Kidney tubule cell (primary cell): ENCODE results near the gene AMY1C.
"Not testable (repeated sequence)": the region's sequence is repeated elsewhere in the genome, so short reads cannot be mapped to it uniquely, and the experiment has no call there.

Experiments
- DNase-seq: peaks from one replicate; pipeline ENCODE4 v3.0.0-alpha.2; 2018; ENCODE audit warnings: low spot score

The AMY1C gene

DNA sequence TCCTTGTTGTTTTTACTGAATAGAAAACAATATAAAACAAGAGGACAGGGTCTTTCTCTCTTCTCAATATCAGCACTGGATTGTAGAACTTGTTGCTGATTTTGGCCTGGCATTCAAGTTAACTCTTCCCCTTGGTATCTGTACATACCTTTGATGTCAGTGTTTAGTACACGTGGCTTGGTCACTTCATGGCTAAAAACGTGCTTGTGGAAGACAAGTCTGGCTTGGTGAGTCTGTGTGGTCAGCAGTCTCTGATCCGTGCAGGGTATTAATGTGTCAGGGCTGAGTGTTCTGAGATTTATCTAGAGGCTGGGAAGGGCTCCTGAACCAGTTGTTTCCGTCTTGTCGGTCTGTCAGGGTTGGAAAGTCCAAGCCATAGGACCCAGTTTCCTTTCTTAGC lies at the start of gene AMY1C:
AMY1C (plus strand) TSS at position 301 of the 400 bp plus-strand sequence. CDS start 572 bp downstream, outside the sequence.
- not testable (repeated sequence) for DNase-seq

DNA sequence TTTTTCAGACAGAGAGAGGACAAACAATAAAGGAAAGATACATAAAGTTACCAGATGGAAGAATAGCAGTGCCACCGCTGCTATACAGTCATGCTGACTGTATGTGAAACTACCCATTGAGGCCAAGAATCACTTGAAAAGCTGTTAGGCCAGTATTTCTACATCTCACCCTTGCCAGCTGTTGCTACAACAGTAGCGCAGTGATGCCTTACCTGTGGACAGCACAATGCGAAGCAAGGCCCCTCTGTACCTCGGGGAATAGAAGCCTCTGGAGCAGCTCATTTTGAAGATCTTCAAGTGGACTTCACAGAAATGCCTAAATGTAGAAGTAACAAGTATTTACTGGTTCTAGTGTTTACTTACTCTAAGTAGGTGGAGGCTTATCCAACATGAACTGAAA lies 49.0 kb upstream of the AMY1C start:
- not testable (repeated sequence) for DNase-seq

DNA sequence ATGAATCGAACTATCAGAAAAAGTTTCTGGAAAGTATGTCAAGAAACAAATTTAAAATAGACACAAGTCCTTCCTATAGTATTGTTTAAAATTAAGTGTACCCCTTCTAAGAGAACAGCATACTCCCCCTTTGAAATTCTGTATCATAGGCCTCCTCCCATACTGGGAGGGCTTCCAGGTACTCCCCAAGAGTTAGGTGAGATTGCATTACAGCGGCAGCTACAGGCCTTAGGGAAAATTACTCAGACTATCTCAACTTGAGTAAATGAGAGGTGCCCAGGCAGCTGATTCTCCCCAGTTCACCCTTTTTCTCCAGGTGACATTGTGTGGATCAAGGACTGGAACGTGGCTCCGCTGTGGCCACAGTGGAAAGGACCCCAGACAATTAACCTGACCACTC lies 48.4 kb upstream of the AMY1C start:
- not testable (repeated sequence) for DNase-seq

DNA sequence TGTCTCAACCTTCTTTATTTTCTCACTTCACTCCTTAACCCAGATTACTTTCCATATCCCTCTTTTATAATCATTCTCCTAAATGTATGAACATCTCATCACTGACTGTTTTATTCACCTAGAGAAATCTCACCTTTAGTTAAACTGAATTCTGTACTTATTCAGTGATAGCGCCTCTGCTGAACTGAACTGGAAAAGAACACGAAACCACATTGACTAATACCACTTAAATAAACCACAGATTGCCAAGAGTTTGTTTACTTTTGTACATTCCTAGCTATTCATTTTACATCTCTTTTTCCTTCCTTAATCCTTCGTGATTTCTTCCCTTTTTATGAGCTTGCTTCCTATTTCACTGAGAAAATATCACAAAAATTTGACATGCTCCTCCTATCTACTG lies 42.0 kb upstream of the AMY1C start:
- DNase-seq = not testable (repeated sequence)

DNA sequence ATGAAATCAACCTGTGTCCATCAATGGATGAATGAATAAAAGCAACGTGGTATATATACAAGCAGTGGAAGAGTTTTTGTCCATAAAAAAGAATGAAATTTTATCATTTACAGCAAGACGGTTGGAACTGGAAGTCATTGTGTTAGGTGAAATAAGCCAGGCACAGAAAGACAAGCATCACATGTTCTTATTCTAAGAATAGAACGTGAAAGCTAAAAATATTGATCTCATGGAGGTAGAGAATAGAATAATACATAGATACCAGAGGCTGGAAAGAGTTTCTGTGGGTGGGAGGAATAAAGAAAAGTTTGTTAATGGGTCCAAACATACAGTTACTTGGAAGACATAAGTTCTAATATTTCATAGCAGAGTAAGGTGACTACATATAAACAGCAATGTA lies 39.3 kb upstream of the AMY1C start:
- DNase-seq = not testable (repeated sequence)

DNA sequence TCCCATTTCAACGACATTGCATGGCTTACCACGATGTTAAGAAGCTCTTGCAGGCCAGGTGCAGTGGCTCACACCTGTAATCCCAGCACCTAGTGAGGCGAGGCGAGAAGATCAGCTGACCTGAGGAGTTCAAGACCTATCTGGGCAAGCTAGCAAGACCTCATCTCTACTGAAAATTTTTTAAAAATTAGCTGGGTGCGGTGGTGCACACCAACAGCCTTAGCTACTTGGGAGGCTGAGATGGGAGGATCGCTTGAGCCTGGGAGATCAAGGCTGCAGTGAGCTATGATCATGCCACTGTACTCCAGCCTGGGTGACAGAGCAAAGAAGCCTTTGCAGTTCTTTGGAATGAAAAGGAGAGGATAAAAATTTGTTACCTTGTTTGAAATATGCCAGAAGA lies 32.3 kb upstream of the AMY1C start:
- not testable (repeated sequence) for DNase-seq

DNA sequence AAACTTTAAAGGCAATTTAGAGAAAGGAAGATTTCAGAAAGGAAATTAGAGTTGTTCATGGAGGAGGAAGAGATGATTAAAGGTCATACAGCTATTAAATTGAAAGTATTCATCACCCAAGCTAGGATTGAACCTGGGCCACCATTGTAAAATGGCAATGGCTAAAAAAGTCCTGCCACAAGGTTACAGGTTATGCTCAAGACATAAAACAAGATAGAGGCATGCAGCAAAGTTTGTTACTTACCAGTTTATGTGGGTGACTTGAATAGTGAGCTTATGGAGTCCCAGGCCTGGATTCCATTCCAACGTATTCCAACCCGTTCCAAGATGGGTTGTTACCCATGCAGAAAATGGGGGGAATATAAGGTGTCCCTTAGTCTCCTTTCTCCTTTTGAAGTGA lies 28.2 kb upstream of the AMY1C start:
- DNase-seq = not testable (repeated sequence)

DNA sequence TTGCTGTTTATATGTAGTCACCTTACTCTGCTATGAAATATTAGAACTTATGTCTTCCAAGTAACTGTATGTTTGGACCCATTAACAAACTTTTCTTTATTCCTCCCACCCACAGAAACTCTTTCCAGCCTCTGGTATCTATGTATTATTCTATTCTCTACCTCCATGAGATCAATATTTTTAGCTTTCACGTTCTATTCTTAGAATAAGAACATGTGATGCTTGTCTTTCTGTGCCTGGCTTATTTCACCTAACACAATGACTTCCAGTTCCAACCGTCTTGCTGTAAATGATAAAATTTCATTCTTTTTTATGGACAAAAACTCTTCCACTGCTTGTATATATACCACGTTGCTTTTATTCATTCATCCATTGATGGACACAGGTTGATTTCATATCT lies 14.4 kb upstream of the AMY1C start:
- DNase-seq = not testable (repeated sequence)

DNA sequence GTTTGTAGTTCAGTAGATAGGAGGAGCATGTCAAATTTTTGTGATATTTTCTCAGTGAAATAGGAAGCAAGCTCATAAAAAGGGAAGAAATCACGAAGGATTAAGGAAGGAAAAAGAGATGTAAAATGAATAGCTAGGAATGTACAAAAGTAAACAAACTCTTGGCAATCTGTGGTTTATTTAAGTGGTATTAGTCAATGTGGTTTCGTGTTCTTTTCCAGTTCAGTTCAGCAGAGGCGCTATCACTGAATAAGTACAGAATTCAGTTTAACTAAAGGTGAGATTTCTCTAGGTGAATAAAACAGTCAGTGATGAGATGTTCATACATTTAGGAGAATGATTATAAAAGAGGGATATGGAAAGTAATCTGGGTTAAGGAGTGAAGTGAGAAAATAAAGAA lies 11.7 kb upstream of the AMY1C start:
- not testable (repeated sequence) for DNase-seq

DNA sequence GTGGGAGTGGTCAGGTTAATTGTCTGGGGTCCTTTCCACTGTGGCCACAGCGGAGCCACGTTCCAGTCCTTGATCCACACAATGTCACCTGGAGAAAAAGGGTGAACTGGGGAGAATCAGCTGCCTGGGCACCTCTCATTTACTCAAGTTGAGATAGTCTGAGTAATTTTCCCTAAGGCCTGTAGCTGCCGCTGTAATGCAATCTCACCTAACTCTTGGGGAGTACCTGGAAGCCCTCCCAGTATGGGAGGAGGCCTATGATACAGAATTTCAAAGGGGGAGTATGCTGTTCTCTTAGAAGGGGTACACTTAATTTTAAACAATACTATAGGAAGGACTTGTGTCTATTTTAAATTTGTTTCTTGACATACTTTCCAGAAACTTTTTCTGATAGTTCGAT lies 5.2 kb upstream of the AMY1C start:
- not testable (repeated sequence) for DNase-seq

DNA sequence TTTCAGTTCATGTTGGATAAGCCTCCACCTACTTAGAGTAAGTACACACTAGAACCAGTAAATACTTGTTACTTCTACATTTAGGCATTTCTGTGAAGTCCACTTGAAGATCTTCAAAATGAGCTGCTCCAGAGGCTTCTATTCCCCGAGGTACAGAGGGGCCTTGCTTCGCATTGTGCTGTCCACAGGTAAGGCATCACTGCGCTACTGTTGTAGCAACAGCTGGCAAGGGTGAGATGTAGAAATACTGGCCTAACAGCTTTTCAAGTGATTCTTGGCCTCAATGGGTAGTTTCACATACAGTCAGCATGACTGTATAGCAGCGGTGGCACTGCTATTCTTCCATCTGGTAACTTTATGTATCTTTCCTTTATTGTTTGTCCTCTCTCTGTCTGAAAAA lies 4.7 kb upstream of the AMY1C start:
- not testable (repeated sequence) for DNase-seq

DNA sequence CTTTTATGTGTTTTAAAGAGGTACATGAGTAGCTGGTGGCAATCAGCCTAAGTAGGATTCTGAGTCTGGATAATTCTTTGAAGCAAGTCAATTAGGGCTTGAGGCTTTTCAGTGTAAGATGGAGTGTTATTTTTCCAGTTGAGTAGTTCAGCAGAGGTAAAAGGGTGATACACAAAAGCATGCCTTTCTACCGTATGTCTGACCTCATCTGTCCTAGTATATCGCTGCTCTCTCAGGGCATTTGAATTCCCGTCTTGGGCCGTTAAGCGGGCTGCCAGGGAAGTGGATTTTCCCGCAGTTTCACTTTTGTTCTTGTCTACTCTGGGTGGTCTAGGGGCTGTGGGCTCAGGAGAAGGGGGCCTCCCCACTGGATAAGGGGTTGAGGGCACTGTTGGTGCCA lies 1.4 kb upstream of the AMY1C start:
- not testable (repeated sequence) for DNase-seq

DNA sequence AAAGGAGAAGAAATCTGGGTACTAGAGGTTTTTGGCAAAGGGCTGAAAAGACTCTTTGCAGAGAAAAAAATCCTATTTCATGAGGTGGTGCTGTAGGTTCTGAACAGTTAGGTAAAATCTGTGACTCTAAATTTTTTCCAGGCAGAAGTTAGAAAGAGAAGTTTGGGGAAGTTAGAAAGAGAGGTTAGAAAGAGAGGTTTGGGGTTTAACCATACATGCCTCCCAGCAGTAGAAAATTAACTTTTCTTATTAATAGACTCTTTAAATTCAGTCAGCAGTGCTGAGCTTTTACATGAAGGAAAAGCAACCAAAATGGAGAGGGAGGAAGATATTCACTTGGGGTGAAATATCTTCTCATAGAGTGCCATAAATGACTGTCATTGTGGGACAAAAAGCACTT lies 12.2 kb downstream of the AMY1C start:
- no peak for DNase-seq

DNA sequence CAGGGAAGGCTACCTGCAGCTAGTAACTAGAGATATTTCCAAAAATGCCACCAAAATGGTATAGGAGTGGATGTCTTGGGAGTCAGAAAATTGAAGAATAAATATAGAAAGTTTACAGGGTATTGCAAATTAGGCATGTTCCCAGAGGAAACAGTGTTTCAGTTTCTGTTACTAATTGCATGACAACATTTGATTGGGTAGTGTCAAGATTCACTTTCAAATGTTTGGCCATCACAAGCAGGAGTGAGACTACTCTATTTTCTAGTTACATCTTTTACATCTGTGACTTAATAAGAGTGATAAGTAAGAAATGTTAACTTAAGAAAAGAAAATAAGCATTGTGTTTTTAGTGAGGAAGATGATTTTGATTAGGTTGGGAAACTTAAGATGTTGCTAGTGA lies 30.2 kb downstream of the AMY1C start:
- DNase-seq = no peak

DNA sequence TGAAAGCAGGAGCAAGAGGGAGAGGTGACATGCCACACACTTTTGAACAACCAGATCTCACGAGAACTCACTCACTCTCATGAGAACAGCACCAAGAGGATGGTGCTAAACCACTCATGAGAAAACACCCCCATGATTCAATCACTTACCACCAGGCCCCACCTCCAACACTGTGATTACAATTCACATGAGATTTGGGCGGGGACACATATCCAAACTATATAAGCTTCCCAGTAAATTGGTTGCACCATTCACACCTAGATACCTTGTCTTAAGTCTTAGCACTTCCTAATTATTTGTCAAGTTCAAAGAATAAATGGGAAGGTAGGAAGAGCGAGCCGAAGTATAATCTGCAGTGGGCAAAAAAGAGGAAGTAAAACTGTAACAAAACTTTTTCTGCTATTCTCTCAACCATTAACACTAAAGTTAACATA lies 34.3 kb downstream of the AMY1C start:
- no peak for DNase-seq

DNA sequence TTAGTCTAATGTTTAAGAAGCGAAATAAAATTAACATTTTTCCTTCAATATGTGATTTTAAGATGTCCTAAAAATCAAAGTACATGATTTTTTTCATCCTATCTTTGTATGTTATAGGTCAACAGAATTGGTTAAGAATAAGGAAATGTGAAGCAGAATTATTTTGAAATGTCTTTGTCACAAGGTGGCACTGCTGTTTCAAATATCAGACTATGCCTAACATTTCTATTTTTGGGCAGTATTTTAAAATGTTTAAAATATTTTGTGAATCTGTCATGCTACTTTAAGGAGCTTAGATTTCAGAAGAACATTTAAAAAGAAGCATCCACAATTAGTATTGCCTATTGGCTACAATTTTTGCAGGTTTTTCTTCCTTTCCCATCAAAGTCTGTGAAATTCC lies 38.7 kb downstream of the AMY1C start:
- no peak for DNase-seq

DNA sequence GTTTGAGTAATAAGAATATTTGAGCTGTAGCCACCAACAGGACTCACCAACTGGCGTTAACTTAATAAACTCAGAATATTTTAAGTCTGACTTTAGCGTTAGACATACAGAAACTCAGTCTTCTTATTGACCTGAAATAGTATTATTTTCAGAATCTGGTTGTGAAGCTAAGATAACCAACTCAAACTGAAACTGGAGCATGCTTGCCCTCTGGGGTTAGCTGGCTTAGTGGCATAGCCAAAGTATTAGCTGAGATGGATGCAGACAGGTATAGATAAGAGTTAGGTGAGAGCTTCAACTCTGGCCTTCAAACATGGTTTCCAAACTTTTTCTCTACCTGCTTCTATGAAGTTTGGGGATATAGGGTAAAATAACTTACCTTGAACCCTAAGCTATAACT lies 40.5 kb downstream of the AMY1C start:
- DNase-seq = no peak
